Cerebellar cortex (tissue), 1 donor: Measurements from ENCODE around the gene ZNF561.
A peak's percentile ranks its signal among the peaks of the same experiment; 100 is the strongest.

Experiments used
- DNase-seq: peaks from one replicate; pipeline ENCODE4 v3.0.0-alpha.2; 2015; ENCODE audit warnings: low spot score

The ZNF561 gene

GRCh38 chr19:9580728-9581127 lies 40.3 kb downstream of the ZNF561 start:
- no peak for DNase-seq

DNA sequence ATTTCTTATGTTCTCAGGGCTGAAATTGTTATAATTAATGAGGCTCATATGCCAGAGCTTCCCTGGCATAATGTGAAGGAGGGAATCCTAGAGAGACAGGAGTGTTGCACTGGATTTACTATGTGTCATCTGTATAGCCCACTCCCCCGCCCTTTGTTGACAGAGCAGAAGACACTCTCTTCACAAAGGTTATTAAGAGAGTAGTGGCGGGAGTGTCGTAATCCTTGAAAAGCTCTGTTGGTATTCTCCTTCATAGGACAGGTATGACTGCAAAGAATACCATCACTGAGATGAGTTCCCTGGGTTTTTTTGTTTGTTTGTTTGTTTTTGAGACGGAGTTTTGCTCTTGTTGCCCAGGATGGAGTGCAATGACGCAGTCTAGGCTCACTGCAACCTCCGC lies 50.8 kb downstream of the ZNF561 start:
- DNase-seq, result no peak

- DNase-seq, result no peak
Measured at GRCh38 chr19:9566729-9567128, 54.3 kb downstream of the ZNF561 start.

- peak; percentile 7 for DNase-seq
Measured at GRCh38 chr19:9565900-9566705, 54.9 kb downstream of the ZNF561 start.
